SH-SY5Y (cell line): Measurements from ENCODE around the gene CNGB1.

ENCODE experiments used
- GATA2 ChIP-seq: IDR thresholded peaks from 2 replicates; pipeline ENCODE4 v1.6.1; 2011; ENCODE audit warnings: mild to moderate bottlenecking, low read depth, low read length
- GATA3 ChIP-seq: IDR thresholded peaks from 2 replicates; pipeline ENCODE4 v1.6.1; 2011; ENCODE audit warnings: low read depth, mild to moderate bottlenecking, low read length, moderate library complexity

- no peak for TF ChIP-seq GATA2
- TF ChIP-seq GATA3: no peak
Observed at GRCh38 chr16:57855188-57855587, 115.7 kb downstream of the CNGB1 start.
